Brain pericyte (primary cell): ENCODE data around the gene GXYLT2.
"Not testable (repeated sequence)": the region's sequence is repeated elsewhere in the genome, so short reads cannot be mapped to it uniquely, and the experiment has no call there.

ENCODE experiments used
- DNase-seq: peaks from one replicate; pipeline ENCODE4 v3.0.0-alpha.2; 2012; ENCODE audit warnings: low read depth, low spot score

GXYLT2 gene

DNA sequence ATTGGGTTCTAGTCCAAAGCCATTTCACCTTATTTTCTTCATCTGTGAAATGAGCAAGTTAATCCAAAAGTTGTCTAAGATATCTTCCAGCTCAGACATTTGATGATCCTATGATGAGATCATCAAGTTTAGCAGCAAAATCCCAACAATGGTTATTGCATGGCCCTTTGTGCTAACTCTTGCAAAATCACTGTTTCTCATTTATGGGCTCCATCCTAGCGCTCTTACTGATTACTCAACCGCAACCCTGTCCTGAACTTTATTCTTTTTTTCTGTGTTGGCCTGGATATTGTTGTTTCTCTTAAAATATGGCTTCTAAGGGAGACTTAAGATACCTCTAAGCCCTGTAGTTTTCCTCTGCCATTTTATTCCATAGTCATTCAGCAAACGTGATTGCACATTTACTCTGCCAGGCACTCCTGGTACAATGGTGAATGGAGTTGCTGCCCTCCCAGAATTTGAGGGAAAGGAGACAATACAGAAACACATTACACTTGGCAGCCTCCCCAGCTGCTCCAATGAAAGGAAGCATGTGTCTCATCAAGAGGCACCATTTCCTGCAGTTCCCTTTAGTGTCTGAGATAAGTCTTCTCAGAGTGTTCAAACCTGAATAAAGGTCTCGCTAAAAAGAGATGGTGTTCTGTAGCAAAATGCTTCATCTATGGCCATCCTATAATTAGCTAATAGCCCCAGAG, 4.4 kb downstream of the GXYLT2 start:
- DNase-seq: no peak

- DNase-seq: no peak
Measured at GRCh38 chr3:72892870-72893269, 5.0 kb downstream of the GXYLT2 start.

DNA sequence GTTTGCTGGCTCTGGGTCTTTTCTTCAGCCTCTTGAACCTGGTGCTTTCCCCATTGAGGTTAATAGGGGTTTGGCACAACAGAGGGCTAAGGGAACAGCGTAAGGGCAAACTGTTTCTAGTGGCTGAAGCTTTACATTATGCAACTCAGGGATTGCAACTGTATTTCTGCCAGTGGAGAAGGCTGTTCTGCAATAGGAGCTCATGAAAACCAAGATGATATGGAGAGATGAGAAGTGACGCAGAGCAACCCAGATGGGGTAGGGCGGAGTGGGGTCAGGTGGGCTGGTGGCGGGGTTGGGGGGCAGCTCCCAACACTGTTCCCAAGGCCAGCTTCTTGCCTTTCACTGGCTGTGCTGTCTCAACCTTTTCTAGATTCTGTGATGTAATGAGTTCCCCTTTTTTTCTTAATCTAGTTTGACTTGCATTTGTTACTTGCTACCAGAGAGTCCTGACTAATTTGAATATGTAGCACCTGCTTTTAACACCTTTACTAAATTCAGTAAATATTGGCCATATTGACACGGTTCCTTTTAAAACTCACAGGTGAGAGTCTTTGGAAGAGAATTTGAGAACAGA, 7.2 kb downstream of the GXYLT2 start:
- no peak for DNase-seq

GRCh38 chr3:72896996-72897757, 9.3 kb downstream of the GXYLT2 start:
- DNase-seq: no peak

DNA sequence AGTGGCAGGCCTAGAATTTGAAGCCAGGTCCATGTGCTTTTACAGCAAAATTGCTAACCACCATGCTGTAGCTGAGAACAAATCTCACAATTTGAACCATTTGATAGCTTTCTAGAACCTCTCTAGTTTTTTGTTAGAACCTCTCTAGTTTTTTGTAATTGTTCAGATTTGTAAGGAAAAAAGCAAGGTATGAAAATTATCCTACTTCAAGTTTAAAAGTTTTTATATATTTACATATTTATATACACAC, 9.8 kb downstream of the GXYLT2 start:
- DNase-seq: no peak

DNA sequence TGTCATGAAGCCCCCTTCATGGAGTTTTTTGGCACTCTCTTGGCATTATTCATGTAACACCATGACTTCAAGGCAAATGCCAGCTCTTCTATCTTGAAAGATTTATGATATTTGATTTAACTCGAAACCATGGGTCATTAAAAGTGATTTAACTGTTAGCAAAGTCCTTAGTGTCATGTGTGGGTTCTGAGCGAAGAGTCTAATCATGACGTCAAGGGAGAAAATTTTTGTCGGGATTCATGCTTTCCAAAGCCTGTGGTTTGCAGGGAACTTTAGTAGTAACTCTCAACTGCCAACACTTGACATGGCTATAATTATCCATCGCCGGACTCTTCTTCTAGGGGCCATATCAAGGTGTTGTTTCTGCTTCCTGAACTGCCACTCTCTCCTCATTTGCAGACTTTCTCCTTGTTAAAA, 11.5 kb downstream of the GXYLT2 start:
- DNase-seq: no peak

DNA sequence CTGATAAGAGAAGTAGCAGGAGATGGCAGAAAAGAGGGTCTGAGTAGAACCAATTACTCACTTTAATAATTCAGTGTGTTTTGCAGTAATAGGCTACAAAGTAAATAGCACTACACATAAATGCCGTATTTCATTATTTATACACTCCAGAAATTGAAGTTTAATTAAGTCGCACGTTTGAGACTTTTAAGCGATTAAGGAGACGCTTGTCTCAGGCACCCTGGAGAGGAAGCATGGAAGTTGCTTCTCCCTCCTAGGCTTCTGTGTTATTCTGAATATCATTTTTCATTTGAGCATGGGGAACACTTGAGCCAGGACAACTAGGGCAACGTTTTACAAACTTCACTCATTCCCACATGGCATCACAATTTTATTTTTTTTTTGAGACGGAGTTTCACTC, 12.2 kb downstream of the GXYLT2 start:
- DNase-seq: no peak

- no peak for DNase-seq
Measured at GRCh38 chr3:72901840-72902239, 14.0 kb downstream of the GXYLT2 start.

DNA sequence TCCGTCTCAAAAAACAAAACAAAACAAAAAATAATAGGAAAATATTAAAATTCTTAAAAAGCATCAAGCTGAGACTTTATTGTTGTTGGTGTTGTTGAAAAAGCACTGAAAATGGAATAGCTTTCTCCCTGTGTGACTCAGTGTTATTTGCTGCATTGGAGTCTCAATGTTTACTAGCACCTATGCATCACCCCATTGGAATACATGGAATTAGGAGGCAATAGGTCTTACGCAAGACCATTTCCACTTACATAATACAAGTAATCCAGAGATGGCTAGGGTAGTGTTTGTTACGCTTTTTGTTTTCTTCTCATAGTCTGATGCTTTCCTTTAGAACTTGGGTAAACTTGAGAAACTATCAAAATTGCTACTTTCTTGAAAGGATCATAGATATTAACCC, 15.2 kb downstream of the GXYLT2 start:
- no peak for DNase-seq

DNA sequence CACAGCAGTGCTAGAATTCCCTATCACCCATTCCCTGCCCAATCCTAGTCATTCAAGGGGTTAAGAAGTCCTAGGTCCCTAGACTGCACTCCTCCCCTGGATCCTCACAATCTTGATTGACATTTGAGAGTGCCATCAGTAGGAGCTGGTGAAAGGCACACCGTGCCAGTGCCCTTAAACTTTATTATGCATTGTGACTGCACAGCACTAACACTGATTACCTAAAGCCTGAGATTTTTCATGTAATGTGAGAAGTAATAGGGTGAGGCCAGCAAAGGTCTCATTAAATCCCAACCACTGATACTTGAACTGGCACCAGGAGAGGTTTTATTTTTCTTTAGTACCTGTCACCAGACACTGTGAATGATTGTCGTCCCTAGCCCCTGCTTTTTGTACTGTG, 16.3 kb downstream of the GXYLT2 start:
- DNase-seq: no peak

GRCh38 chr3:72906154-72906553, 18.3 kb downstream of the GXYLT2 start:
- no peak for DNase-seq

- no peak for DNase-seq
Measured at GRCh38 chr3:72907131-72907711, 19.4 kb downstream of the GXYLT2 start.

DNA sequence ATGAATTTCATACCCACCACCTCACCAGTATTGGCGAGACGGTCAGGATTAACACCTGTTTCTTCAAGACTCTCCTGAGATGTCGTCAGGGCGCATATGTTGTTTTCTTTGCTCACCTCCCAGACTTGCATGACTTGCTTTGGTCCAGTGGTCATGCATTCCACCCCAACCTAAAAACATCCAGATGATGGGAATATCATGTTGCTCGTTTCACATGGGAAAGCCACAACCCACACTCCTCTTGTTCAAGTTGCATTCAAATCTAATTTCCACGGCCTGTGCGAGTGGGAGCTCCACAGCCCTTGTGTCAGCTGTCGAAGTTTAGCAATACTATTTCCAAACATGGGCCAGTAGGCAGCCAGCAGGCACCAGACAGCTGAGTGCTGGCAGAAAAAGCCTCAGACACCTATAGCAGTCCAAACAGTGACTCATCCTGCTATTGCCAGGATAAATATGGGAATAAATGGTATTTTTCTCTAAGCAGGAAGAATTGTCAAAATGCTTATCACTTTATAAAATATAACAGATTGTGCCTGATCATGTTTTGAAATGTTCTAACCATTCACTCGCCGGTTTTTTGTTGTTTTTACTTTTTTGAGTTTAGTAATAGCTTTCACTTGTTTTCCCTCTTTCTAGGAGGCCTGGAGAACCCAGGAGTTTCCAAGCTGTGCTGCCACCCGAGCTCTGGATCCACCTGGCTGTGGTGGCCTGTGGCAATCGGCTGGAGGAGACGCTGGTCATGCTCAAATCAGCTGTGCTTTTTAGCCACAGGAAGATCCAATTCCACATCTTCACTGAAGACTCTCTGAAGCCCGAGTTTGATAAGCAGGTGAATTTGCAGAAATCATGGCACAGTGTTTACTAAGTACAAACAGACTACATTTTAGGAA, 20.1 kb downstream of the GXYLT2 start:
- no peak for DNase-seq

DNA sequence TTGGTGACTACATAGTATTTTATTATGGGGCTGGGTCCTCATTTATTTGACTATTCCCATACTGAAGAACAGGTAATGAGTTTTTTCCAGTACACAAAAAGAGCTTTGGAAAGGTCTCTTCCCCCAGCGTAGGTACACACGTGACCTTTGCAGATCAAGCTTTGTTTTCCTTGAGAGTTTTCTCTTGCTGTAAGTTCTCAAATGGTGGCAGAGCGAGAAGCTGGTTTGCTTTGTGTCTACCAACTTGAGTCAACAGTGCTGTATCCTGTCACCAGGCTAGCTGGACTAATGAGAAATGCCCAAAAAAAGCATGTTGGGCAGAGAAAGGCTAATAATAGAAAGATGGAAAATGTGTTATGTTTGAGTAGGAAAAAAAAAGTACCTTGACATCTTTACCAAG, 21.7 kb downstream of the GXYLT2 start:
- no peak for DNase-seq

GRCh38 chr3:72912532-72912931, 24.7 kb downstream of the GXYLT2 start:
- no peak for DNase-seq

GRCh38 chr3:72914383-72914782, 26.5 kb downstream of the GXYLT2 start:
- no peak for DNase-seq

GRCh38 chr3:72916250-72916649, 28.4 kb downstream of the GXYLT2 start:
- DNase-seq: no peak

DNA sequence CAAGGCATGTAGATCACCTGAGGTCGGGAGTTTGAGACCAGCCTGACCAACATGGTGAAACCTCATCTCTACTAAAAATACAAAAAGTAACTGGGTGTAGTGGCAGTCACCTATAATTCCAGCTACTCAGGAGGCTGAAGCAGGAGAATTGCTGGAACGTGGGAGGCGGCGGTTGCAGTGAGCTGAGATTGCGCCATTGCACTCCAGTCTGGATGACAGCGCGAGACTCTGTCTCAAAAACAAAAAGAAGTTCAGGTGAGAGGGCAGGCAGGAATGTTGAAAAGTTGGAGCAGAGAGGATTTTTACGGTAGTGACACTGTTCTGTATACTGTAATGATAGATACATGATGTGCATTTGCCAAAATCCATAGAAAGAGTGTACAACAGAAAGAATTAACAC, 31.7 kb downstream of the GXYLT2 start:
- no peak for DNase-seq

DNA sequence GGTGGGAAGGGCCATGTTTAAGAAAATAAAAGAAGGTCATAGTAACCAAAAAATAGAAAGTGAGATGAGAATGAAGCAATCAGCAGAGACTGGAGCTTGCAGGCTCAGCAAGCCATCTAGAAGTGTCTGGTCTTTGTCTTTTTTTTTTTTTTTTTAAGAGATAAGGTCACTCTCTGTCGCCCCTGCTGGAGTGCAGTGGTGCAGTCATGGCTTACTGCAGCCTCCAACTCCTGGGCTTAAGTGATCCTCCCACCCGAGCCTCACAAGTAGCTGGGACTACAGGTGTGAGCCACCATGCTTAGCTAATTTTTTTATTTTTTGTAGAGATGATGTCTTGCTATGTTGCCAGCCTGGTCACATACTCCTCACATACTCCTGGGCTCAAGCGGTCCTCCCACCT, 36.2 kb downstream of the GXYLT2 start:
- no peak for DNase-seq

DNA sequence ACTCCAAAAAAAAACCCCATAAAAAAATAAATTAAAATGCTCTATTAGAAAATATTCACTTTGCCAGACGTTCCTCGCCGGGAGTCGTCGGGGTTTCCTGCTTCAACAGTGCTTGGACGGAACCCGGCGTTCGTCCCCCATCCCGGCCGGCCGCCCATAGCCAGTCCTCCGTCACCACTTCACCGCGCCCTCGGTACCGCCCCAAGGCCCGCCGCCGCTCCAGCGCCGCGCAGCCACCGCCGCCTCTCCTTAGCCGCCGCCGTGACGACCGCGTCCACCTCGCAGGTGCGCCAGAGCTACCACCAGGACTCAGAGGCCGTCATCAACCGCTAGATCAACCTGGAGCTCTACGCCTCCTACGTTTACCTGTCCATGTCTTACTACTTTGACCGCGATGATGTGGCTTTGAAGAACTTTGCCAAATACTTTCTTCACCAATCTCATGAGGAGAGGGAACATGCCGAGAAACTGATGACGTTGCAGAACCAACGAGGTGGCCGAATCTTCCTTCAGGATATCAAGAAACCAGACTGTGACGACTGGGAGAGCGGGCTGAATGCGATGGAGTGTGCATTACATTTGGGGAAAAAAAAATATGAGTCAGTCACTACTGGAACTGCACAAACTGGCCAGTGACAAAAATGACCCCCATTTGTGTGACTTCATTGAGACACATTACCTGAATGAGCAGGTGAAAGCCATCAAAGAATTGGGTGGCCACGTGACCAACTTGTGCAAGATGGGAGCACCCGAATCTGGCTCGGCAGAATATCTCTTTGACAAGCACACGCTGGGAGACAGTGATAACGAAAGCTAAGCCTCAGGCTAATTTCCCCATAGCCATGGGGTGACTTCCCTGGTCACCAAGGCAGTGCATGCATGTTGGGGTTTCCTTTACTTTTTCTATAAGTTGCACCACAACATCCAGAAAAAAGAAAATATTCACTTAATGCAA, 41.2 kb downstream of the GXYLT2 start:
- not testable (repeated sequence) for DNase-seq

DNA sequence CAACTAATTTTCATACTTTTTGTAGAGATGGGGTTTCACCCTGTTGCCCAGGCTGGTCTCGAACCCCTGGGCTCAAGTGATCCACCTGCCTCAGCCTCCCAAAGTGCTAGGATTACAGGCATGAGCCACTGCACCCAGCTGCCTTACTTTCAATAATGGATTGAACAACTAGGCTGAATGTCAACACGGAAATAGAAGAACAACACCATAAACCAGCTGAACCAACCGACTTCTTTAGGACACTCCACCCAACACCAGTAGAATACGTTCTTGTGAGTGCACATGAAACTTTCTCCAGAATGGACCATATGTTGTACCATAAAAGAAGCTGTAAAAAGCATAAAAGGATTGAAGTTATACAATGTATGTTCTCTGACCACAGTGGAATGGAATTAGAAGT, 42.9 kb downstream of the GXYLT2 start:
- no peak for DNase-seq
